Astrocyte of the cerebellum (primary cell): ENCODE results near the gene ZDHHC3.

Source experiments
- DNase-seq: peaks from one replicate; pipeline ENCODE4 v3.0.0-alpha.2; 2011; ENCODE audit warnings: low read depth
- H3K4me3 ChIP-seq: 2 replicates; pipeline ENCODE4 v1.5.1; 2011; ENCODE audit warnings: mild to moderate bottlenecking, low read depth, low read length, moderate library complexity
- CTCF ChIP-seq: IDR thresholded peaks from 2 replicates; pipeline ENCODE4 v1.5.1; 2012; ENCODE audit warnings: low read length, low read depth, moderate library complexity, mild to moderate bottlenecking; ENCODE audit errors: missing control alignments
- in situ Hi-C: cut with HindIII; loops from 2 replicates; pipeline ENCODE4 v1.10.0; 2017; ENCODE audit warnings: low sequenced_read_pairs

Gene ZDHHC3

GRCh38 chr3:45008117-45008516 is 32.1 kb upstream of the ZDHHC3 start:
- no peak for DNase-seq
- H3K4me3 ChIP-seq = no peak overlapping the region
- in situ Hi-C loops = no loop called here
- TF ChIP-seq CTCF = no peak

- no peak overlapping the region for H3K4me3 ChIP-seq
- no peak for TF ChIP-seq CTCF
- no peak for DNase-seq
- in situ Hi-C loops = no loop called here
These were observed 31.1 kb upstream of the ZDHHC3 start for GRCh38 chr3:45007091-45007490.

- no peak for DNase-seq
These were observed 27.9 kb upstream of the ZDHHC3 start for GRCh38 chr3:45003859-45004258.

GRCh38 chr3:45003406-45003805 is 27.4 kb upstream of the ZDHHC3 start:
- H3K4me3 ChIP-seq = no peak overlapping the region
- DNase-seq = no peak
- TF ChIP-seq CTCF = no peak
- in situ Hi-C loops = no loop called here

More at GRCh38 chr3:45003859-45004258, 27.9 kb upstream of the ZDHHC3 start:
- no peak for TF ChIP-seq CTCF
- H3K4me3 ChIP-seq = no peak overlapping the region
- in situ Hi-C loops = no loop called here

- H3K4me3 ChIP-seq = no peak overlapping the region
- no peak for DNase-seq
- in situ Hi-C loops = no loop called here
- TF ChIP-seq CTCF = no peak
These were observed 26.7 kb upstream of the ZDHHC3 start for GRCh38 chr3:45002720-45003119.

GRCh38 chr3:45002139-45002660 is 26.2 kb upstream of the ZDHHC3 start:
- DNase-seq = no peak
- H3K4me3 ChIP-seq = no peak overlapping the region
- in situ Hi-C loops = no loop called here
- TF ChIP-seq CTCF = no peak

- in situ Hi-C loops = no loop called here
- H3K4me3 ChIP-seq = no peak overlapping the region
- no peak for TF ChIP-seq CTCF
- no peak for DNase-seq
These were observed 25.8 kb upstream of the ZDHHC3 start for GRCh38 chr3:45001738-45002137.
